ENCODE results near the gene CPA5. TPM values are rescaled to one million over a fixed set of nuclear protein-coding genes. Genes with fewer than 3 reads are reported as not detected.

The CPA5 gene
- total RNA-seq, 1 experiment from 2014 or later = not detected

DNA sequence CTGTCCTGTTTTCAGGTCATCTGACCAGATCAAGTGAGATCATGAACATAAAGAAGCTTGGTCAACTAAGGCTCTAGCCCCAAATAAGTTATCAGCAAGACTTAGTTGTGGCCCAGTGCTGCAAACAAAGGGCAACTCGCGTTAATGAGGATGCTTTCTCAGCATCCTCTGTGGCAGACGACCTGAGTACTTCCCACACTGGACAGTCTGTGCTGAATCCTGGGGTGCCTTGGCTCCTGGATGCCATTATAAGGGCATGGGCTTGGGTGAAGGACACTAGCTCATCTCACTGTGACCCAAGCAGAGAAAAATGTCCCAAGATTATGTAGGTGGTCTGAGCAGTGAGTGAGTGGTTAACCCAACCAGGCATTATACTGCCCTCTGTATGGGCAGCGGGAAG is 13.9 kb downstream of the CPA5 start:
- Histone ChIP-seq H3K4ac (ENCODE audit: low read depth, low read length) (no peak overlapping the region), H2BK120ac (ENCODE audit: low read depth, low read length, poor library complexity, severe bottlenecking) (no peak overlapping the region), H3K9me3 (ENCODE audit: control insufficient read depth, low read depth, low read length) (no peaks in the 10 kb centered on the region), H2BK5ac (ENCODE audit: insufficient read length, low read length) (no peak overlapping the region), H3K23me2 (ENCODE audit: insufficient read length, low read depth, low read length, poor library complexity, severe bottlenecking) (no peaks in the 10 kb centered on the region), H3K79me1 (ENCODE audit: insufficient read depth, low read depth, low read length, poor library complexity, severe bottlenecking) (no peaks in the 10 kb centered on the region), H4K20me1 (ENCODE audit: control insufficient read depth, insufficient read depth, insufficient read length) (no peaks in the 10 kb centered on the region), H3K18ac (ENCODE audit: insufficient read length, low read depth, low read length) (no peak overlapping the region), H3K4me2 (ENCODE audit: insufficient read depth, insufficient read length, low read length) (no peak overlapping the region), H2AFZ (ENCODE audit: low read length) (no peak overlapping the region), H3K27me3 (ENCODE audit: insufficient read depth, low read length) (no peaks in the 10 kb centered on the region), H3K56ac (ENCODE audit: insufficient read length, low read depth, low read length) (no peak overlapping the region), H4K8ac (replicated peaks; ENCODE audit: insufficient read length, low read depth, low read length) (no peak overlapping the region), H2BK20ac (ENCODE audit: low read depth, low read length, poor library complexity, severe bottlenecking) (no peak overlapping the region), H3K9ac (ENCODE audit: extremely low read depth, insufficient read length, low read length) (no peak overlapping the region), H3K14ac (ENCODE audit: insufficient read depth, low read length) (no peak overlapping the region), H3K27ac (ENCODE audit: insufficient read length, low read depth, low read length) (no peak overlapping the region), H3K23ac (ENCODE audit: insufficient read length, low read depth, low read length) (no peak overlapping the region), H4K91ac (ENCODE audit: insufficient read length, low read depth, low read length) (no peak overlapping the region), H3K79me2 (ENCODE audit: insufficient read depth, low read length) (no peaks in the 10 kb centered on the region), H2AK5ac (ENCODE audit: insufficient read length, low read length) (no peak overlapping the region), H3T11ph (ENCODE audit: low read length) (no peak overlapping the region), H4K5ac (ENCODE audit: insufficient read length, low read depth, low read length) (no peak overlapping the region), H2BK12ac (ENCODE audit: insufficient read length, low read depth, low read length) (no peak overlapping the region), H2BK15ac (ENCODE audit: low read depth, low read length) (no peak overlapping the region), H3K4me1 (ENCODE audit: insufficient read depth, low read length) (peaks cover 7% of the 10 kb centered on the region; the same call in 1 of the 2 replicates)
- H3K27me3 Mint-ChIP-seq (ENCODE audit: low read depth) = peaks cover 2% of the 10 kb centered on the region; the same call in 1 of the 2 replicates
- no peak for DNase-seq
- peaks cover 12 to 13% of the 10 kb centered on the region in 2 experiments for H3K4me1 Mint-ChIP-seq
- H3K27ac Mint-ChIP-seq = no peak overlapping the region
- H3K36me3 Mint-ChIP-seq (ENCODE audit: insufficient read depth in 1 of 3, low read depth in 3 of 3) = peaks cover 0 to 8% (median 2%) of the 10 kb centered on the region in 3 experiments; a peak in 3 of 7 replicates
- H3K9me3 Mint-ChIP-seq = peaks cover 6 to 7% of the 10 kb centered on the region in 2 experiments; a peak in 4 of 5 replicates
- TF ChIP-seq, protein P1, sequence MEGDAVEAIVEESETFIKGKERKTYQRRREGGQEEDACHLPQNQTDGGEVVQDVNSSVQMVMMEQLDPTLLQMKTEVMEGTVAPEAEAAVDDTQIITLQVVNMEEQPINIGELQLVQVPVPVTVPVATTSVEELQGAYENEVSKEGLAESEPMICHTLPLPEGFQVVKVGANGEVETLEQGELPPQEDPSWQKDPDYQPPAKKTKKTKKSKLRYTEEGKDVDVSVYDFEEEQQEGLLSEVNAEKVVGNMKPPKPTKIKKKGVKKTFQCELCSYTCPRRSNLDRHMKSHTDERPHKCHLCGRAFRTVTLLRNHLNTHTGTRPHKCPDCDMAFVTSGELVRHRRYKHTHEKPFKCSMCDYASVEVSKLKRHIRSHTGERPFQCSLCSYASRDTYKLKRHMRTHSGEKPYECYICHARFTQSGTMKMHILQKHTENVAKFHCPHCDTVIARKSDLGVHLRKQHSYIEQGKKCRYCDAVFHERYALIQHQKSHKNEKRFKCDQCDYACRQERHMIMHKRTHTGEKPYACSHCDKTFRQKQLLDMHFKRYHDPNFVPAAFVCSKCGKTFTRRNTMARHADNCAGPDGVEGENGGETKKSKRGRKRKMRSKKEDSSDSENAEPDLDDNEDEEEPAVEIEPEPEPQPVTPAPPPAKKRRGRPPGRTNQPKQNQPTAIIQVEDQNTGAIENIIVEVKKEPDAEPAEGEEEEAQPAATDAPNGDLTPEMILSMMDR (conservative IDR thresholded peaks at IDR 0.05) = no peak
- no CpG with 5 or more reads among the region's 4 CpGs for WGBS (ENCODE audit: extremely low coverage, insufficient read length, low lambda C conversion rate)
- H3K4me3 Mint-ChIP-seq = no peak overlapping the region
